ENCODE results near the gene CHAT.

The CHAT gene

GRCh38 chr10:49620841-49621378 is 7.1 kb downstream of the CHAT start (continued):
- TF ChIP-seq ZNF157 (tag by site-specific recombination; IDR thresholded peaks at IDR 0.05) (no peak), KLF10 (tag by site-specific recombination; IDR thresholded peaks at IDR 0.05) (no peak), ZSCAN23 (tag by site-specific recombination; IDR thresholded peaks at IDR 0.05) (no peak), ZNF488 (tag by site-specific recombination; IDR thresholded peaks at IDR 0.05) (no peak), ZBTB21 (tag by site-specific recombination; IDR thresholded peaks at IDR 0.05) (no peak)

GRCh38 chr10:49621561-49621960 is 7.7 kb downstream of the CHAT start:
- Histone ChIP-seq H3K4me3 (ENCODE audit: low read depth, low read length) (no peak overlapping the region), H3K9me3 (ENCODE audit: control insufficient read depth, insufficient read depth, low read depth, low read length) (no peaks in the 10 kb centered on the region), H3K36me3 (ENCODE audit: control insufficient read depth in 2 of 2, insufficient read depth in 1 of 2, low read length in 2 of 2) (no peaks in the 10 kb centered on the region), H3K4me1 (ENCODE audit: control insufficient read depth, insufficient read depth, low read length) (no peaks in the 10 kb centered on the region), H3K27ac (ENCODE audit: extremely low read depth, low read depth, low read length) (no peak overlapping the region)
- CTCF ChIA-PET: interaction anchor here (1.0 kb wide), 1 partner anchor 28 kb away, joined by 3 read pairs; no protein-coding TSS in a partner anchor
- no peak for TF ChIP-seq ZSCAN18 (tag by site-specific recombination; IDR thresholded peaks at IDR 0.05)
- TF ChIP-seq PRDM1 (tag by site-specific recombination; IDR thresholded peaks at IDR 0.05): no peak
- no peak for TF ChIP-seq ZEB2 (tag by site-specific recombination; IDR thresholded peaks at IDR 0.05)
- no peak for TF ChIP-seq ZNF654 (tag by site-specific recombination; IDR thresholded peaks at IDR 0.05; ENCODE audit: low read depth)
- no peak for TF ChIP-seq ZNF555 (tag by site-specific recombination; conservative IDR thresholded peaks at IDR 0.05)
- TF ChIP-seq ZNF24 (tag by site-specific recombination; IDR thresholded peaks at IDR 0.05): no peak
- no peak for TF ChIP-seq ZFP69B (tag by site-specific recombination; IDR thresholded peaks at IDR 0.05)
- TF ChIP-seq ZNF560 (tag by site-specific recombination; IDR thresholded peaks at IDR 0.05; ENCODE audit: borderline replicate concordance): no peak
- TF ChIP-seq REPIN1 (tag by site-specific recombination; IDR thresholded peaks at IDR 0.05; ENCODE audit: low read depth): no peak
- no peak for TF ChIP-seq ZBTB10 (tag by site-specific recombination; IDR thresholded peaks at IDR 0.05)
- TF ChIP-seq ZNF362 (tag by site-specific recombination; IDR thresholded peaks at IDR 0.05): no peak
- TF ChIP-seq ZNF510 (tag by site-specific recombination; IDR thresholded peaks at IDR 0.05; ENCODE audit: insufficient replicate concordance): no peak
- TF ChIP-seq ZNF292 (tag by site-specific recombination; IDR thresholded peaks at IDR 0.05; ENCODE audit: borderline replicate concordance, low read depth): no peak
- POLR2A ChIA-PET: no interaction called here
